ENCODE data around the gene LRRC75B.

The LRRC75B gene

GRCh38 chr22:24592058-24592850 lies 619 bp downstream of the LRRC75B start:
- TF ChIP-seq CTCF (IDR thresholded peaks at IDR 0.05; ENCODE audit: extremely low read depth, insufficient read depth, missing control alignments): no peak
- in situ Hi-C loops (cut with MboI; ENCODE audit: low pct_unique_long_range_greater_than_20kb, low sequenced_read_pairs, unreplicated experiment): no loop called here
- DNase-seq (ENCODE audit: low spot score): no peak

GRCh38 chr22:24591286-24591830 lies 1.5 kb downstream of the LRRC75B start:
- DNase-seq (ENCODE audit: low spot score): no peak
- in situ Hi-C loops (cut with MboI; ENCODE audit: low pct_unique_long_range_greater_than_20kb, low sequenced_read_pairs, unreplicated experiment): no loop called here

GRCh38 chr22:24590596-24591173 lies 2.2 kb downstream of the LRRC75B start:
- in situ Hi-C loops (cut with MboI; ENCODE audit: low pct_unique_long_range_greater_than_20kb, low sequenced_read_pairs, unreplicated experiment): no loop called here
- no peak for TF ChIP-seq CTCF (IDR thresholded peaks at IDR 0.05; ENCODE audit: extremely low read depth, insufficient read depth, missing control alignments)
- no peak for DNase-seq (ENCODE audit: low spot score)

More at GRCh38 chr22:24591286-24591830, 1.5 kb downstream of the LRRC75B start:
- no peak for TF ChIP-seq CTCF (IDR thresholded peaks at IDR 0.05; ENCODE audit: extremely low read depth, insufficient read depth, missing control alignments)

GRCh38 chr22:24589518-24590030 lies 3.3 kb downstream of the LRRC75B start:
- DNase-seq (ENCODE audit: low spot score): no peak
- in situ Hi-C loops (cut with MboI; ENCODE audit: low pct_unique_long_range_greater_than_20kb, low sequenced_read_pairs, unreplicated experiment): no loop called here
- no peak for TF ChIP-seq CTCF (IDR thresholded peaks at IDR 0.05; ENCODE audit: extremely low read depth, insufficient read depth, missing control alignments)

- in situ Hi-C loops (cut with MboI; ENCODE audit: low pct_unique_long_range_greater_than_20kb, low sequenced_read_pairs, unreplicated experiment): no loop called here
- no peak for DNase-seq (ENCODE audit: low spot score)
- no peak for TF ChIP-seq CTCF (IDR thresholded peaks at IDR 0.05; ENCODE audit: extremely low read depth, insufficient read depth, missing control alignments)
These were observed 4.0 kb downstream of the LRRC75B start for GRCh38 chr22:24588757-24589481.

- in situ Hi-C loops (cut with MboI; ENCODE audit: low pct_unique_long_range_greater_than_20kb, low sequenced_read_pairs, unreplicated experiment): no loop called here
- TF ChIP-seq CTCF (IDR thresholded peaks at IDR 0.05; ENCODE audit: extremely low read depth, insufficient read depth, missing control alignments): no peak
- DNase-seq (ENCODE audit: low spot score): no peak
These were observed 4.5 kb downstream of the LRRC75B start for GRCh38 chr22:24588381-24588756.
